ENCODE measurements around the gene SLC17A2.
A peak's percentile ranks its signal among the peaks of the same experiment; 100 is the strongest.

The SLC17A2 gene

DNA sequence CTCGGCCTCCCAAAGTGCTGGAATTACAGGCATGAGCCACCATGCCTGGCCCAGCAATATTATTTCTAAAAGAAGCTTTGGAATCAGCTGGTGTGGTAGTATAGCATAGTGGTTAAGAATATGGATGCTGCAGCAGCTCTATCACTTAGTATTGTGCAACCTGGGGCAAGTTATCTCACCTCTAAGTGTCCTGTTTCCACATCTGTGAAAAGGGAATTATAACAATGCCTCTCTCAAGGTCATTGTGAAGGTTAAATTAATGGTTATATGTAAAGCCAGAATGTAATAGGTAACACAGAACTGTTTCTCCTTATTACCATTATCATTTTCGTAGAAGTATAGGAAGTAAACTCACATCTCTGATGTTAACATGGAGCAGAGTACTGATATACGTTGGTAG lies 14.2 kb downstream of the SLC17A2 start:
- Mint-ChIP-seq H3K27ac (no peak overlapping the region), H3K9me3 (no peaks in the 10 kb centered on the region), H3K27me3 (no peaks in the 10 kb centered on the region)

DNA sequence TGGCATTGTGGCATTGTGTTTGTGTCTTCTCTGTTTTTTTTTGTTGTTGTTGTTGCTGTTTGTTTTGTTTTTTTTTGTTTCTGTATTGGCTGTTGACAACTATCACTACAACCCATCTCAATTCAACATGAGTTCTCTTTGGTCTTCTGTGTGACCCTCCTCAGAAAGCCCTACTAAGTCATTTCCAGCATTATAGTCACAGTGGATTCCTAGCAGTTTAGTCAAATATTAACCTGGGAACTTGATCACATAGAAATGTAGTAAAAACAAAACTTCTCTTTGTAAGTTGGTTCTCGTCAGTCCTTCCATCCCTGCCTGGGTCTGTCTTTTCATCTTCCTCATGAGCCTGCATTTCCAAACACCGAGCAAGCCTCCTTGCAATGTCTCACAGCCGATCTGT lies 16.8 kb downstream of the SLC17A2 start:
- no peaks in the 10 kb centered on the region for H3K9me3 Mint-ChIP-seq
- H3K36me3 Mint-ChIP-seq, result no peaks in the 10 kb centered on the region
- no peak overlapping the region for H3K27ac Mint-ChIP-seq
- peaks cover 9% of the 10 kb centered on the region for H3K4me1 Mint-ChIP-seq
- no peak overlapping the region for H3K4me3 Mint-ChIP-seq
- no peaks in the 10 kb centered on the region for H3K27me3 Mint-ChIP-seq

More for the DNA sequence above, 14.2 kb downstream of the SLC17A2 start:
- Mint-ChIP-seq H3K4me3 (no peak overlapping the region), H3K36me3 (no peaks in the 10 kb centered on the region), H3K4me1 (peaks cover 9% of the 10 kb centered on the region)

DNA sequence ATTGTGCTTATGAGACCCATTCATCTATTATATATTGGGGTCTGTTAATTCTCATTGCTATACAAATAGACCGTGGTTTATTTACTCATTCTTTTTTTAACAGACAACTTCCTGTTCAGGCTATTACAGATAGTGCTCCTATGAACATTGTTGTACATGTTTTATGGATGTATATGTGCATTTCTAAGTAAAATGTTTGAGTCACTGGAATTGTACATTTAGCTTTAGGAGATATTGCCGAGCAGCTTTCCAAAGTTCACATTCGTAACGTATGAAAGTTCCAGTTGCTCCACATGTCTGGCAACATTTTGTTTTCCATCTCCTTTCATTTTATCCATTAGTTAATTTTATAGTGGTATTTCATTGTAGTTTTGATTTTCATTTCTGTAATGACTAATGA lies 19.1 kb downstream of the SLC17A2 start:
- no peak overlapping the region for H3K4me3 Mint-ChIP-seq
- H3K36me3 Mint-ChIP-seq, result no peaks in the 10 kb centered on the region
- no peaks in the 10 kb centered on the region for H3K9me3 Mint-ChIP-seq
- no peak overlapping the region for H3K27ac Mint-ChIP-seq
- H3K4me1 Mint-ChIP-seq, result no peaks in the 10 kb centered on the region
- H3K27me3 Mint-ChIP-seq, result no peaks in the 10 kb centered on the region

DNA sequence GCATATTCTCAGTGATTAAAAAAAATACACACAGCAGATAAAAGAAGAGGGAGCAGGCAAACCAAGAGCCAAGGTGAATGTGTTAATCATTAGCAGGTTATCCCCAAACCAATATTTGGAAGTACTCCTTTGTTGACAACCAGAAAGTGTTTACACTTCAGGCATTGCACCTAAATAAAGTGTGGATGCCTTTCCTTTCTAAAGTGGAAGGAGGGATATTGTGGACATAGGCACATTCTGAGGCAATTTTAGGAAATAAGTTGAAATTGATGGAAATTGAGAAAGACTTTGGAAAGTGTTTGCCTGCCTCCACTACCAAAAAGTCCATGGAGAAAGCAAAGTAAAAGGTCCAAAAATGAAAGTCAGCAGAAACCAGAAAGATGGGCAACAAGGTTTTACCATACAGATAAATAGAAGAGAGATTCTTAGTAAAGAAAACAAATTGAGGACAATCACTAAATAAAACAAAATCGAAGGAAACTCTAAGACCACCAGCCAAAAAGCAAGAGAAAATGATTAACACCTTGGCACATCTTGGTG lies 22.9 kb downstream of the SLC17A2 start:
- Mint-ChIP-seq H3K27ac (no peak overlapping the region), H3K4me3 (no peak overlapping the region), H3K4me1 (no peaks in the 10 kb centered on the region), H3K36me3 (no peaks in the 10 kb centered on the region), H3K27me3 (peaks cover 8% of the 10 kb centered on the region), H3K9me3 (no peaks in the 10 kb centered on the region)

DNA sequence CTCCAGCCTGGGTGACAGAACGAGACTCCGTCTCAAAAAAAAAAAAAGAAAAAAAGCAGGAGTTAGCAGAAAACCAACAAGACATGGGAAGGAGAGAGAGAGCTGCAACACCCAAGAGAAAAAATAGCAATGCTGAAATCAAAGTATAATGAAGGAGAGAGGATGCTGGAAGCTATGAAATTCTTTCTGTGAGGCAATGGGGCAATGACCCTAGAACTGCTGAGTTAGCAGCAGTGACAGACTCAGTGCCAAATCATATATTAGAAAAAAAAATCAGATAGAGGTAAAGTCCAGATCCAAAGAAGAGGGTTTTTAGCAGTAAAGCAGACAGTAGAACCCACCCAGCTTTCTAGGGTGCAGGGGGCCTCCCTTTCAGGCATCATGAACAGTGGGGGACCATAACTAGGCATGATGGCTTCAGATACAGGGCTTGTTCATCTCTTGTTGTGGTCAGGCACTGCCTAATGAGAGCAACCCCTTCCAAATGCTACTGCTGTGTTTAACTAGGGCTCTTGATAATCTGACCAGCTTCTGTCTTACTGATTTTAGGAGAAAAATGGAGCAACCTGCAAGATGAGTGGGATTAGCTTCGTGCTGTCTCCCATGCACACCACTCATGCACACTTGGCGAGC lies 26.9 kb downstream of the SLC17A2 start:
- no peaks in the 10 kb centered on the region for H3K9me3 Mint-ChIP-seq
- H3K4me1 Mint-ChIP-seq, result no peaks in the 10 kb centered on the region
- H3K4me3 Mint-ChIP-seq, result no peak overlapping the region
- no peak overlapping the region for H3K27ac Mint-ChIP-seq
- H3K36me3 Mint-ChIP-seq, result no peaks in the 10 kb centered on the region
- H3K27me3 Mint-ChIP-seq, result peaks cover 8% of the 10 kb centered on the region

DNA sequence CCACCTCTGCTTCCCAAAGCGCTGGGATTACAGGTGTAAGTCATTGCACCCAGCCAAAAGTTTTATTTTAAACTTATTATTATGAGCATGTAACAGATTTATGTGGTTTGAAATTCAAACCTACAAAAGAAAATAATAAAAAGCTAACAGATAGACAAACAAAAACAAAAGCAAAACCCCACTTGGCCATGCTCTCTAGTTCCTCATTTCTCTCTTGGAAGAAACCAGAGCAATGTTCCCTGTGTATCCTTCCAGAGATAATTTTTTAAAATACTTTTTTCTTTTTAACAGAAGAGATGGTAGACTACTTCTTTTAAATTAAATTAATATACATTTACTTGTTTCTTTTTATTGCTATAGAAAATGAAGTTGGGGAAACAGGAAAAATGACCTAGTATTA lies 28.4 kb downstream of the SLC17A2 start:
- H3K27me3 Mint-ChIP-seq, result peaks cover 8% of the 10 kb centered on the region
- no peak overlapping the region for H3K27ac Mint-ChIP-seq
- H3K4me1 Mint-ChIP-seq, result no peaks in the 10 kb centered on the region
- H3K4me3 Mint-ChIP-seq, result no peak overlapping the region
- no peaks in the 10 kb centered on the region for H3K9me3 Mint-ChIP-seq
- no peaks in the 10 kb centered on the region for H3K36me3 Mint-ChIP-seq

DNA sequence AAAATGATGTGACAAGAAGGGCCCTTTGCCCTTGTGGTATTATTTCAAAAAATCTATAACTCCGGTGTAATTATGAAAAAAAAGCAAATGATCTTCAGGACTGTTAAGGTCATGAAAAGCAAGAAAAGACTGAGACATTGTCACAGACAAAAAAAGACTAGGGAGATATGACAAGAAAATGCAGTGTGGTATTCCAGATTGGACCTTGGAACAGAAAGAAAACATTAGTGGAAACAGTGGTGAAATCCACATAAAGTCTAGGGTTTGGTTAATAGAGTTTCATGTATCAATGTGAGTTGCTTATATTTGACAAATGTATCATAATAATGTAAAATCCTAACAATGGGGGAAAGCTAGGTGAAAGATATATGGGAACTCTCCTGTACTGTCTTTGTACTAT lies 29.6 kb downstream of the SLC17A2 start:
- Mint-ChIP-seq H3K27ac (no peak overlapping the region), H3K4me3 (no peak overlapping the region), H3K9me3 (no peaks in the 10 kb centered on the region), H3K27me3 (peaks cover 8% of the 10 kb centered on the region), H3K36me3 (no peaks in the 10 kb centered on the region), H3K4me1 (no peaks in the 10 kb centered on the region)

DNA sequence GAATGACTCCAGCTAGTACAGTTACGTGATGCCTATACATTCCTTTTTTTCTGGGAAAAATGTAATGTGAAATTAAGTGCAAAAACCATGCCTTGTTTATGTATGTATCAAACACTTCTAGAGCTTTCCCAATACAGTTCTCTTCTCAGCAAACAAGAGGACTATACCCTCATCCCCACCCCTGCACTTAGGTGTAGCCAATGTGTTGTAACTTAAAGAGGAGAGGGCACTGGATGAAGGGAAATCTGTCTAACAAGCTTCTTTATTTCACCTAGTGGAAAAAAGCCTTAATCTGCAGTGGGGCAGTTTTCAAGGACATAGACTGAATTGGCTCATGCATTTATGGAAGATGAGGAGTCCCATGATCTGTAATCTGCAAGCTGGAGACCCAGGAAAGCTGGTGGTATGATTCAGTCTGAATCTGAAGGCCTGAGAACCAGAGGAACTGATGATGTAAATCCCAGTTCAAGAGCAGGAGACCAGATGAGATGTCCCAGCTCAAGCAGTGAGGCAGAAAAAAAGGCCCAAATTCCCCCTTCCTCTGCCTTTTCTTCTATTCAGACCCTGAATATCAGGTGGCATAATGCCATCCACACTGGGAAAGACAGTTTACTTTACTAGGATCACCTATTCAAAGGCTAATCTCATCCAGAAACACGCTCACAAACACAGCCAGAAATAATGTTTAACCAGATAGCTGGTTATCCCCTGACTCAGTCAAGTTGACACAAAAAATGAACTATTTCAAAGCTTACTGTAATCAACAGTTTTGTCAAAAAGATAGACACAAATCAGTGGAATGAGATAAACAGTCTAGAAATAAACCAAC lies 30.7 kb downstream of the SLC17A2 start:
- H3K4me1 Mint-ChIP-seq, result no peaks in the 10 kb centered on the region
- H3K36me3 Mint-ChIP-seq, result no peaks in the 10 kb centered on the region
- H3K4me3 Mint-ChIP-seq, result no peak overlapping the region
- peaks cover 6% of the 10 kb centered on the region for H3K27me3 Mint-ChIP-seq
- no peaks in the 10 kb centered on the region for H3K9me3 Mint-ChIP-seq
- H3K27ac Mint-ChIP-seq, result peak overlapping the region; percentile 12

DNA sequence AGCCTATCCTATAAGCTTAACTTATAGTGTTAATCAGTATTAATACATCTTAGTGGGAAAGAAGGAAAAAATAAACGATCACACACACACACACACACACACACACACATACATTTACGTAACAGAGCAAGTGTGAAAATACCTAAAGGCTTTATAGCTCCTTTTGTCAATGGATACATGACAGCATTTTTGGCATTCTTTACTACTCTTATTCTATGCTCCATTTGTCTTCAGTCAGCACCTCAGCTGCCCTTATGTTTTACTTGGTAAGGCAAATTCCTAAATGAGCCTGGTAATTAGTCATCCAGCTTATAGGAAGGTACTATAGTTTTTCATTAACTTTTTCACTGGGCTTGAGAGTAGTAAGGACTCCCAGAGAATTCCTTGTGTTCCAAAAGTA lies 31.4 kb downstream of the SLC17A2 start:
- H3K27me3 Mint-ChIP-seq, result peaks cover 3% of the 10 kb centered on the region
- no peaks in the 10 kb centered on the region for H3K4me1 Mint-ChIP-seq
- no peaks in the 10 kb centered on the region for H3K9me3 Mint-ChIP-seq
- no peak overlapping the region for H3K4me3 Mint-ChIP-seq
- H3K27ac Mint-ChIP-seq, result no peak overlapping the region
- H3K36me3 Mint-ChIP-seq, result peaks cover under 1% of the 10 kb centered on the region

DNA sequence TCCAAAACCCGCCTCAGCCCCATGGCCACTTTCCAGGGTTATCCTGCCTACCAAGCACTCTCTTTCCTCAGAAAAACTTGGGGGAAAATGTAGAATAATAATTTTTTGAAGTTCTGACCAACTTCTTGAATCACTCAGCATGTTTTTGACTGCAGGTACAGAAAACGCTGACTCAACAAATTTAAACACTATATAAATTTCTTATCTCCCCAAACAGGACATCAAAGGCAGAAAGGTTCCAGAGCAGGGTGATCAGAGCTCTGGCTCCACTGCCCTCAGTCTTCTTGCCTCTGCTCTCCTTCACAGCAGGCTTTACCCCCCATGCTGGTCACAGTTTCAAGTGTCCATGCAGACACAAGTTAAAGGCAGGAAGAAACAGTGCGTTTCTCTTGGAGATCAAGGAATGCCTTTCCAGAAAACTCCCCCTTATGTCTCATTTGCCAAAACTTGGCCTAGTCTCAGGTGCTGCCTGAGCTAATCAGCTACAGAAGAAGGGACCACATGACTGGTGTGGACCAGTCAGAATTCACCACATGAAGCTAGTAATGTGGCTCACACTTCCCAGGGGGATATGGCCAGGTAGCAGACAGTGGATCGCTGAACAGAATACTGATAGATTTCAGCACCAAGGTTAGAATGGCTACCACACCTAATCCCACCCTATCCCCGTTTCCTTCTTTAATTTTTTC lies 32.1 kb downstream of the SLC17A2 start:
- Mint-ChIP-seq H3K36me3 (peaks cover 1% of the 10 kb centered on the region), H3K27me3 (peaks cover 3% of the 10 kb centered on the region), H3K4me3 (no peak overlapping the region), H3K27ac (no peak overlapping the region), H3K9me3 (no peaks in the 10 kb centered on the region), H3K4me1 (no peaks in the 10 kb centered on the region)

DNA sequence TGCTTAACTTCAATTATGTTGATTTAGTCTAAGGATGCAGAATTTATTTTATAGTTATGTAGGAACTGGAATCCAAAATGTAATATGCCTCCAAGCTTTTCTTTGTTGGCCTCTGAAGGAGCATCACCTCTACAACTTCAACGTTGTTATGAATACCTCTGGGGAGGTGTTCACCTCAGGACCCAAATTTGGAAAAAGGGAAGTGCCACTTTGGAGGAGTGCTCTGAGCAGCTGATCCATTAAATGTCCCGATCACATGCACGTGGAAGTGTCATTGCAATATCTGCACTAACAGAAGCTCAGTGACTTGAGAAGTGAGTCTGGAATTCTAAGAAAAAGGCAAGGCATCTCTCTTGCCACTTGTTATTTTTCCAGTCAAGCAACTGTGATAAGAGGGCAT lies 34.2 kb downstream of the SLC17A2 start:
- H3K4me3 Mint-ChIP-seq, result no peak overlapping the region
- H3K27ac Mint-ChIP-seq, result no peak overlapping the region
- no peaks in the 10 kb centered on the region for H3K4me1 Mint-ChIP-seq
- H3K36me3 Mint-ChIP-seq, result peaks cover 1% of the 10 kb centered on the region
- H3K27me3 Mint-ChIP-seq, result no peaks in the 10 kb centered on the region
- no peaks in the 10 kb centered on the region for H3K9me3 Mint-ChIP-seq

DNA sequence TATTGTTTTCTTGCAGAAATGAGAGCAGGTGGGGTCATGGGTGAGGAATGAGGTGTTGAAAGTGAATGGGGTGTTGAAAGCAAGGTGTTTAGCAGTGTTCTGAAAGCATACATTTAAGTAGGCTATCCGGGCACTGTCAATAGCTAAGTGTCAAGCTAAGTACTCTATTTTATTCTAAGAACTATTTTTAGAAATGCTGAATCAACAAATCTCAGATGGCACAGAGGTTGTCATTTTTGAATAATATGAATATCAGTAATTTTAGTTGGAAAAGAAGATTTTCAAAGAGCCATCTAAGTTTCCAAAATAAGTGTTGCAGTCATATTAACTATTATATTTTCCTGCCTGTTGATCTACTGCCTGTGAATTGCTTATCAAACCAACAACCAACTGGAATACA lies 34.7 kb downstream of the SLC17A2 start:
- H3K9me3 Mint-ChIP-seq, result no peaks in the 10 kb centered on the region
- H3K4me3 Mint-ChIP-seq, result no peak overlapping the region
- no peak overlapping the region for H3K27ac Mint-ChIP-seq
- no peaks in the 10 kb centered on the region for H3K4me1 Mint-ChIP-seq
- H3K27me3 Mint-ChIP-seq, result no peaks in the 10 kb centered on the region
- H3K36me3 Mint-ChIP-seq, result peaks cover 1% of the 10 kb centered on the region

DNA sequence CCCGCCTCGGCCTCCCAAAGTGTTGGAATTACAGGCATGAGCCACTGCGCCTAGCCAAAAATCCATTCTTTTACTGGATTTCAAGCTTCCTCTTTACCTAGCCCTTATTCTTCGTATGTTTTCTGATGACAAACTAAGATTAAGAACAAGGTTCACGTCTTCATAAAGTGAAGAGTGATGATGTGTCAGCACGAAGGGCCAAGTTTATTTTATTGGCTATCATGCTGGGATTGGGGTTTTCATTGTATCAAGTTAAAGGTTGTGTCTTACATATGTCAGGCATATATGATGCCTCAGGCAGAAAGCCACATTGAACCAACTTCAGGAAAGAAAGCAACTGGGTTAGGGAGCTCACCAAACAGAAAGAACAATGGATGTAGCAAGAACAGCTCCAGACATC lies 36.7 kb downstream of the SLC17A2 start:
- no peaks in the 10 kb centered on the region for H3K9me3 Mint-ChIP-seq
- H3K36me3 Mint-ChIP-seq, result peaks cover 1% of the 10 kb centered on the region
- H3K4me3 Mint-ChIP-seq, result no peak overlapping the region
- H3K27me3 Mint-ChIP-seq, result no peaks in the 10 kb centered on the region
- no peak overlapping the region for H3K27ac Mint-ChIP-seq
- H3K4me1 Mint-ChIP-seq, result no peaks in the 10 kb centered on the region

DNA sequence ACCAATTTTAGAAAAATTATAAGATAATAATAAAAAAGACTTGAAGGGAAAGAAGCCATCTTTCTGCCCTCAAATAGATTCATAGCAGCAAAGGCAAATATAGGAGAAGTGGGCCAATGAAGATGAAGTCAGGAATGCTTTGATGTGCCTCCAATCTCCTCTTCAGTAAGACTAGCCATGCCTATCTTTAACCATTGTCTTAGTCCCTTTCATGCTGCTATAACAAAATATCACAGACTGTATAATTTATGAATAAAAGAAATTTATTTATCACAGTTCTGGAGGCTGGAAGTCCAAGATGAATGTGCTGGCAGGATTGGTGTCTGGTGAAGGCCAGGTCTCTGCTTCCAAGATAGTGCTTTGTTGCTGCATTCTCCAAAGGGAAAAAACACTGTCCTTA lies 37.6 kb downstream of the SLC17A2 start:
- peaks cover 1% of the 10 kb centered on the region for H3K36me3 Mint-ChIP-seq
- H3K9me3 Mint-ChIP-seq, result no peaks in the 10 kb centered on the region
- H3K27ac Mint-ChIP-seq, result no peak overlapping the region
- H3K27me3 Mint-ChIP-seq, result no peaks in the 10 kb centered on the region
- H3K4me1 Mint-ChIP-seq, result no peaks in the 10 kb centered on the region
- H3K4me3 Mint-ChIP-seq, result no peak overlapping the region

DNA sequence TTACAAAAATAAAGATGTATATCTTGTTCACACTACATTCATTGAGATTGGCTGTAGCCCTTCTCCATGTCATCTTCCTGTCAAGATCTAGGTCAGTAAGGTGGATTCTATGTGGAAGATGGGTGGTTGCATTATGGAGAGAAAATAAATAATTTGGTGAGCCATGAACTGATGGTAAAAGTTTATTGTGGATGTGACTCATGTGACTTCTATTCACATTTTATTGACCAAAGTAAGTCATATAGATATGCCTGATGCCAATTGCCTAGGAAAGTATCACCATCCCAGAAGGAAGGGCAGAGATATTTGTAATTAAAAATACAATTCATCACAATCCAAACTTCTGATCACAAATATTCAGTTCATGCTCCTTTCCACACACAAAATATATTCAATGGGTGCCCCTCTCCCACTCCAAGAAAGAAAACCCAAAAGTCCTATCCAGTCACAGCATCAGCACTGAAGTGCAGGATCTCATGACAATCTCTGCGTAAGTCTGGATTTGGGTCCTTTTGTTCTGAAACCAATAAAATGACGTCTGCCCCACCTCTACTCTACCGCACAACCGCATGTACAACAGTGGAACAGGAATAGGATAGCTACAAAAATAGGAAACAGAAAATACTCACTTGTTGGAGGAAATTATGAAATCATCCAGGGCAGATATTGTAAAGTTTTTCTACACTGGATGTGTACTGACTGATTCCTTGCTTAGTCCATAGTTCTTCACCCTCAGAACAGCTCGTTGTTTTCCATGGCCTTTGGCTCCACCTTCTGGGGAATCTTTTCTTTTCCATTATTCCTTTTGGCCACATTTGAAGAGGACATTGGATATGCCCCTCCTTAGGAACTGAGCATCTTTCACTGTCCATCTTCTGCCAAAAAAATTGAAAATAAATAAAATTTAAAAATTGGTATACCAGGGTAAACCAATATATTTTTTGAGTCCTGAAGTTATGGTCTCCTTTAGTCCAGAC lies 40.3 kb downstream of the SLC17A2 start:
- H3K4me1 Mint-ChIP-seq, result no peaks in the 10 kb centered on the region
- H3K27ac Mint-ChIP-seq, result no peak overlapping the region
- H3K36me3 Mint-ChIP-seq, result peaks cover 1% of the 10 kb centered on the region

More for the DNA sequence above, 40.3 kb downstream of the SLC17A2 start:
- Mint-ChIP-seq H3K4me3 (no peak overlapping the region), H3K9me3 (no peaks in the 10 kb centered on the region), H3K27me3 (no peaks in the 10 kb centered on the region)
